LNCaP clone FGC (cell line): Measurements from ENCODE around the gene LRTM1.

ENCODE experiments used
- DNase-seq: peaks from one replicate; pipeline ENCODE4 v3.0.0-alpha.2; 2011; ENCODE audit warnings: low read depth
- H3K4me3 ChIP-seq: 2 replicates; pipeline ENCODE4 v1.5.1; 2011; ENCODE audit warnings: mild to moderate bottlenecking, low read depth, low read length, control low read depth
- TF ChIP-seq, protein P1 (sequence below): IDR thresholded peaks from 2 replicates; pipeline ENCODE4 v1.5.1; 2012; ENCODE audit warnings: mild to moderate bottlenecking; ENCODE audit not compliant: control insufficient read depth, insufficient read depth; ENCODE audit errors: extremely low read depth

Gene LRTM1

GRCh38 chr3:54918516-54918915 lies 9.3 kb downstream of the LRTM1 start:
- H3K4me3 ChIP-seq: no peak overlapping the region
- TF ChIP-seq, protein P1, sequence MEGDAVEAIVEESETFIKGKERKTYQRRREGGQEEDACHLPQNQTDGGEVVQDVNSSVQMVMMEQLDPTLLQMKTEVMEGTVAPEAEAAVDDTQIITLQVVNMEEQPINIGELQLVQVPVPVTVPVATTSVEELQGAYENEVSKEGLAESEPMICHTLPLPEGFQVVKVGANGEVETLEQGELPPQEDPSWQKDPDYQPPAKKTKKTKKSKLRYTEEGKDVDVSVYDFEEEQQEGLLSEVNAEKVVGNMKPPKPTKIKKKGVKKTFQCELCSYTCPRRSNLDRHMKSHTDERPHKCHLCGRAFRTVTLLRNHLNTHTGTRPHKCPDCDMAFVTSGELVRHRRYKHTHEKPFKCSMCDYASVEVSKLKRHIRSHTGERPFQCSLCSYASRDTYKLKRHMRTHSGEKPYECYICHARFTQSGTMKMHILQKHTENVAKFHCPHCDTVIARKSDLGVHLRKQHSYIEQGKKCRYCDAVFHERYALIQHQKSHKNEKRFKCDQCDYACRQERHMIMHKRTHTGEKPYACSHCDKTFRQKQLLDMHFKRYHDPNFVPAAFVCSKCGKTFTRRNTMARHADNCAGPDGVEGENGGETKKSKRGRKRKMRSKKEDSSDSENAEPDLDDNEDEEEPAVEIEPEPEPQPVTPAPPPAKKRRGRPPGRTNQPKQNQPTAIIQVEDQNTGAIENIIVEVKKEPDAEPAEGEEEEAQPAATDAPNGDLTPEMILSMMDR: no peak
- DNase-seq: no peak

GRCh38 chr3:54917862-54918261 lies 10.0 kb downstream of the LRTM1 start:
- DNase-seq: no peak
- TF ChIP-seq, protein P1: no peak
- no peak overlapping the region for H3K4me3 ChIP-seq

GRCh38 chr3:54917174-54917573 lies 10.7 kb downstream of the LRTM1 start:
- DNase-seq: no peak
- TF ChIP-seq, protein P1: no peak
- no peak overlapping the region for H3K4me3 ChIP-seq

- no peak for DNase-seq
- TF ChIP-seq, protein P1: no peak
- no peak overlapping the region for H3K4me3 ChIP-seq
Observed at GRCh38 chr3:54916732-54917131, 11.1 kb downstream of the LRTM1 start.

DNA sequence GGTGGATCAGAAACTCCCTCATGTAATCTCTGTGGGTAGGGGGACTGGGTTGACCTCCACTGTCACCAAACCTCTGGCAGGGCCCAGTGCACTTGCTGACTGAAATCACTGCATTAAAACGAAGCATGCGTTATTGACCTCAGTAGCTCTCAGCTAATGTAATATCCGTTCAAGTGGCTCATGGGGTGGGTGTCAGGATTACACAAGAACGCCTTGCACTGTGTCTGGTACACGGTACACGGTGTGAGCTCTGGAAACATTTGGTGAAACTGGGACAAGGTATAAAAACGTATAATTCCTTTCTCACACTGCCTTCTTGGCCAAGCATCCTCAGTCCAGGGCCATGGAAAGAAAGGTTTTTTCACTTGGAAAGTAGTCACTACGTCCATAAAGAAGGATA lies 11.9 kb downstream of the LRTM1 start:
- H3K4me3 ChIP-seq: no peak overlapping the region
- TF ChIP-seq, protein P1: no peak
- no peak for DNase-seq

- H3K4me3 ChIP-seq: no peak overlapping the region
- DNase-seq: no peak
- TF ChIP-seq, protein P1: no peak
Observed at GRCh38 chr3:54915181-54915580, 12.7 kb downstream of the LRTM1 start.

GRCh38 chr3:54914180-54914579 lies 13.7 kb downstream of the LRTM1 start:
- no peak for DNase-seq
- H3K4me3 ChIP-seq: no peak overlapping the region
- TF ChIP-seq, protein P1: no peak
